ENCODE results near the gene INPP1.

The INPP1 gene

DNA sequence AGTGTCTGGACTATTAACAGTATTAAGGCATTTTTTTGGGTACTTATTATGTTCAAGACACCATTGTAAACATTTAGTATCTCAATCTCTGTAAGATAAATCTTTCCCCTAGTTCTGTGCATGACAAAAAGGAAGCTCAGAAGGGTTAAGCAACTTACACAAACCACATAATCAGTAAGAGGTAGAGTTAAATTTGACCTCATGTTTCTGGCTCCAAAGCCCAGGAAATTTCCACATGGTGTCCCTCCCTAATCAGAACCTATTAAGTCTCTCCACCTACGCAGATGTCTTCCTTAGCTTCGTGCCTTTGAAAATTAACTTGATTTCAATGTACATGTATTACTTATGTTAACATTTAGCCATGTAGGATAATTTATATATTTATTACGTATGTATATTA is 66.8 kb downstream of the INPP1 start:
- no peak for DNase-seq

DNA sequence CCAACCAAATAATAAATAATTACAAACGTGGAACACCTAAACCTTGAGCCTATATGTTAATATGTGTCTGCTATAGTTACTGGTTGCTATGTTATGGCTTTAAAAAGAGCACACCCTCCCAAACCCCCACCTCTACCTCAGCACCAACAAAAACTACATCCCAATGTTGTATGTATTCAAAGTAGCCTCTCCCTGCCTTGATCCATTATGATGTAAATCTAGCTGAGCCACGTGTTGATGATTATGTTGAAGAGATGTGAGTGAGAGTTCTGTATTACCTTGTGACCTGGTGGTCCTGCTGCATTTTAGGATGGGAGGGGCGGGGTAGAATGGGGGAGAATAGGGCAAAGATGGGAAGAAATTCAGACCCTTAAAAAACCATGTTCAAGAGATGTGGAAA is 69.6 kb downstream of the INPP1 start:
- no peak for DNase-seq

GRCh38 chr2:190413421-190413820 is 70.0 kb downstream of the INPP1 start:
- DNase-seq: no peak

DNA sequence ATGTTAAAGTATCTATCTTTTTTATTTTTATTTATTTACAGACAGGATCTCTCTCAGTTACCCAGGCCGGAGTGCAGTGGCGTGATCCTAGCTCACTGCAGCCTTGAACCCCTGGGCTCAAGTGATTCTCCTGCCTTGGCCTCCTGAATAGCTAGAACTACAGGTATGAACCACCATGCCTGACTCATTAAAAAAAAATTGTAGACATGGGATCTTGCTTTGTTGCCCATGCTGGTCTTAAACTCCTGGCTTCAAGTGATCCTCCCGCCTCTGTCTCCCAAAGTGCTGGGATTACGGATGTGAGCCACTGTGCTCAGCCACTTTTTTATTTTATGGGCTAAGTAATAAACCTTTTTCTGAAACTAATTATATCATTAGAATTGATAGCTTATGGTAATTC is 71.9 kb downstream of the INPP1 start:
- no peak for DNase-seq

- no peak for DNase-seq
These were observed 72.7 kb downstream of the INPP1 start for GRCh38 chr2:190415794-190416775.

- DNase-seq: no peak
These were observed 73.9 kb downstream of the INPP1 start for GRCh38 chr2:190417045-190417842.

DNA sequence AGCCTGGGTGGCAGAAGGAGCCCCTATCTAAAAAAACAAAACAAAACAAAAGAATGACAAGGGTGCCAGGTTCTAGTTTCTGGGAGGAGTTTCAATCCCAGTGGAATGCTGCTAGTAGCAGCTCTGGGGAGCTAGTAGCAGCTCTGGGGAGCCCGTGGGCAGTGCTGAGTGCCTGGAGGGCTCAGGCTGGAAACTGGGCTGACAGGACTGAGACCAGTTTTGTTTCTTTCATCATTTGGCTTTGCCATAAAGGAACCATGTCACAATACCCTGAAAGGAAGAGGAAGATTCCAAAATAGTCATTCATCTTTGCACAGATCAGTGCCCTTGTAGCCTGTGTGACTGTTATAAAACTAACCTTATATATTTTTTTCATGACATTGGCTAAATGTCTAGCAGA is 75.3 kb downstream of the INPP1 start:
- no peak for DNase-seq

DNA sequence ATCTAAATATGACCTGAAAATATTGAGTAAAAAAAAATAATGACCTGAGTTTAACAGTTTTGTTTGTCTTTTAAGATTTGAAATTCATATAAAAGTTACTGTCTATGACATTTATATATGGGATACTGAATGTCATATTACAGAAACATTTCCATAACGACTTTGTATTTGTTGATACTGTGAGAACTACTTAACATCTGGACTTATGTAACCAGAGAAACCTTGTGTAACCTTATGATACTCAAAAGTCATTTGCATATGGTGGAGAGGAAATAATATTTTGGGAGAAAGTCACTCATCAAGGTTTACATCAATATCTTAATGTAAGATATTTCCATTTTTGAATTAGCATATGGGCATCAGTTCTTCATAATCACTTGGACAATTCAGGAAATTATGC is 77.4 kb downstream of the INPP1 start:
- DNase-seq: no peak

All from stimulated activated CD4-positive, alpha-beta T cell treated with anti-CD3 and anti-CD28 coated beads, Interleukin-2, amount 100 ng/mL, for 48 hours (primary cell).